ENCODE results near the gene CILP.
"Not testable (repeated sequence)": the region's sequence is repeated elsewhere in the genome, so short reads cannot be mapped to it uniquely, and the experiment has no call there.

CILP gene, protein sequence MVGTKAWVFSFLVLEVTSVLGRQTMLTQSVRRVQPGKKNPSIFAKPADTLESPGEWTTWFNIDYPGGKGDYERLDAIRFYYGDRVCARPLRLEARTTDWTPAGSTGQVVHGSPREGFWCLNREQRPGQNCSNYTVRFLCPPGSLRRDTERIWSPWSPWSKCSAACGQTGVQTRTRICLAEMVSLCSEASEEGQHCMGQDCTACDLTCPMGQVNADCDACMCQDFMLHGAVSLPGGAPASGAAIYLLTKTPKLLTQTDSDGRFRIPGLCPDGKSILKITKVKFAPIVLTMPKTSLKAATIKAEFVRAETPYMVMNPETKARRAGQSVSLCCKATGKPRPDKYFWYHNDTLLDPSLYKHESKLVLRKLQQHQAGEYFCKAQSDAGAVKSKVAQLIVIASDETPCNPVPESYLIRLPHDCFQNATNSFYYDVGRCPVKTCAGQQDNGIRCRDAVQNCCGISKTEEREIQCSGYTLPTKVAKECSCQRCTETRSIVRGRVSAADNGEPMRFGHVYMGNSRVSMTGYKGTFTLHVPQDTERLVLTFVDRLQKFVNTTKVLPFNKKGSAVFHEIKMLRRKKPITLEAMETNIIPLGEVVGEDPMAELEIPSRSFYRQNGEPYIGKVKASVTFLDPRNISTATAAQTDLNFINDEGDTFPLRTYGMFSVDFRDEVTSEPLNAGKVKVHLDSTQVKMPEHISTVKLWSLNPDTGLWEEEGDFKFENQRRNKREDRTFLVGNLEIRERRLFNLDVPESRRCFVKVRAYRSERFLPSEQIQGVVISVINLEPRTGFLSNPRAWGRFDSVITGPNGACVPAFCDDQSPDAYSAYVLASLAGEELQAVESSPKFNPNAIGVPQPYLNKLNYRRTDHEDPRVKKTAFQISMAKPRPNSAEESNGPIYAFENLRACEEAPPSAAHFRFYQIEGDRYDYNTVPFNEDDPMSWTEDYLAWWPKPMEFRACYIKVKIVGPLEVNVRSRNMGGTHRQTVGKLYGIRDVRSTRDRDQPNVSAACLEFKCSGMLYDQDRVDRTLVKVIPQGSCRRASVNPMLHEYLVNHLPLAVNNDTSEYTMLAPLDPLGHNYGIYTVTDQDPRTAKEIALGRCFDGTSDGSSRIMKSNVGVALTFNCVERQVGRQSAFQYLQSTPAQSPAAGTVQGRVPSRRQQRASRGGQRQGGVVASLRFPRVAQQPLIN

DNA sequence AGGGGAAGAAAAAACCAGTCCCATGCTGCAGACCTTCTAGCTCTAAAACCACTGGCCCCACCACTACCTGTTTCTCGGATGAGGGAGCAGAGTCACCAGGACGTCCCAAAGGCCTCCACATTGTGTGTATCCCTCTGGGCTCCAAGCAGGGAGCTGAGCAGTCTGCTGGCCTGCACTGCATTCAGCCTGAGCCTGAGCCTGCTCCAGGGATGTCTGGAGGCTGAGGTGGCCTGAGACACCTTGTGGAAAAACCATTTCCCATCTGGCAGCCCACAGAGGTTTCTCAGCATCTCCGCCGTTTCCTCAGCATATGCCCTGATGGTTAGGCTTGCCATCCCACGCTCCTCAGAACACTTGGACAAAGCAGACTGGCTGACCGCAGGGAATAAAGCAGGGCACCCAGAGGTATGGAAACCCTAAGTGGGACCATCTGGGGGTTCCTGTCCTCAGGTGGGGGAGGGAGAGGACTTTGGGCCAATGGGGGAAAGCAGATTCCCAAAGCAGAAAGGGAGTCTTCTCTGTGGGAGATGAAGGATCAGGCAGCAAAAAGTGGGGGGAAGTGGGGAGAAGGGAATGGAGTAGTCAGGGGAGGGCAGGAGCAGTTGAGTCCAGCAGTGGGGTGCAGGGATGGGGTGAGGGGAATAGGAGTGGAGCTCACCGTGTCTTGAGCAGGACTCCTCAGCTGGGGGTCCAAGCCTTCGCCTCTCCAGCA is at the start of gene CILP:
CILP (minus strand) TSS at position 704 of the 712 bp plus-strand sequence. CDS start 1,718 bp downstream, outside the sequence.
- no peak for DNase-seq

GRCh38 chr15:65260968-65261367 is 49.7 kb upstream of the CILP start:
- no peak for DNase-seq

DNA sequence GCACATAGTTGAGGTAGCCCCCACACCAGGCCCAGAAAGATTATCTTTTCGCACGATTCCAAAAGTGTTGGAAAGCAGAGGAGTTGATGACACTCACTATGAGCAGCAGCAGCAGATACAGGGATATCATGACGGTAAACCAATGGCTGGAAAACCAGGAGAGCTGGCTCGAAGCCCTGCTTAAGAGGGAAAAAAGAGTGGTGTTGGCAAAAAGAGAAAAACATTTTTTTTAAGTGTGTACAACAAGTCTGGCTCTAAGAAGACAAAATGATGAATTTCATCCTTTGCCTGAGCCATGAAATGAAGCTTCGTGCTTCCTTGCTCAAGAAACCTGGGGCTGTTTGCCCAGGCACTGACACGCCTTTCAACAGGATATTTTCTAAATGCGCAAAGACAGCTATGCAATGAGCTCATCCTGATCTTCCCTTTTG is 48.1 kb upstream of the CILP start:
- no peak for DNase-seq

- no peak for DNase-seq
These were observed 47.3 kb upstream of the CILP start for GRCh38 chr15:65258375-65259262.

GRCh38 chr15:65255486-65256140 is 44.3 kb upstream of the CILP start:
- no peak for DNase-seq

- no peak for DNase-seq
These were observed 43.5 kb upstream of the CILP start for GRCh38 chr15:65254758-65255157.

- no peak for DNase-seq
These were observed 43.1 kb upstream of the CILP start for GRCh38 chr15:65254356-65254755.

DNA sequence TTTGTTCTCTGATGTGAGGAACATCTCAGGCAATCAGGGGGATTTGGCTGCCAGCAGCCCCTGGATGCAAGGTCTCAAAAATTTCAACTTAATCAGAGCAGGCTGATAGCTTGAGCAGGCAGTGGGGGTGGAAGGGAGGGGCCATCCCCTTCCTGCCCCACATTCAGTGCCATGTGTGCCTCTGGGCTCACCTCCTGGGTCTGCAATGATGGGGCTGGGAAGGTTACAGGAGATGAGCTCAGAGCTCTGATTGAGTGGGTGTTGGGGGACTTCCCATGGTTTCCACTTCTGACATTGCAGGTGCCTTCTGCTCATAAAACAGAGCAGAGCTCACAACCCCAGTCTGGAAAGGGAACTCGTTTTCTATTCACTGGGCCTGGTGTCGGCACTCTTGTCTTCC is 38.4 kb upstream of the CILP start:
- no peak for DNase-seq

DNA sequence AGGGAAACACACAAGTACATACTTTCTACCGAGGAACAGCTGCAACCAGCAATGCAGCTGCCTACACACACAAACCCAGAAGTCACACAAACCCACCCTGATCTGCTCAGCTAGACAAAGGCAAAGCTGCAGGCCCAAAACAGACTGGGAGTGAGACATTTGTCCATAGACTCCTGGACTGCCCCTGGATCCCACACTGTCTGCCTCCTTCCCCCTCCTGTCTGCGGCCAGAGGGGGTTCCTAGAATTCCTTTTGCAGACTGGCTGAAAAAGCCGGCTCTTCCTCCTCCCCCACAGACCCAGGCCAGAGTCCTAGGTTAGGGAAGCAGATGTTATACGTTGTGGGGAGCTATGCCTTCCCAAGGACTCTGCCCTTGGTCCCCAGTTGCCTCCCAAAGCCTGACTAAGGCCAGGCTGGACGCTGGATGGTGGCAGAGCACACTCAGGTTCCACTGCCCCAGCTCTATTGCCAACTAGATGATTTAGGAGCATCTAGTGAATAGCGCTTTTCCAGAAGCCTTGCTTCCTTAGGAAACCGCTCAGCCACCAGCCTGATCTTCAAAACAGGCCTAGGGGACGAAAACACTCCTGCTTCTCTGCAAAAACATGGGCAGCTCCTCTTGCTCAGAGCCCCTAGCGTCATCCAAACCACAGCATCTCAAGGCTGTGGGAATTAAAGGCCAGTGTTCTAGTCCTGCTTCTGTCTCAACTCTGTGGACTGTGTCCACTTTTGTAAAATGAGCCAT is 37.4 kb upstream of the CILP start:
- DNase-seq = no peak

GRCh38 chr15:65246939-65247338 is 35.7 kb upstream of the CILP start:
- no peak for DNase-seq

- DNase-seq = no peak
These were observed 34.9 kb upstream of the CILP start for GRCh38 chr15:65246026-65246714.

DNA sequence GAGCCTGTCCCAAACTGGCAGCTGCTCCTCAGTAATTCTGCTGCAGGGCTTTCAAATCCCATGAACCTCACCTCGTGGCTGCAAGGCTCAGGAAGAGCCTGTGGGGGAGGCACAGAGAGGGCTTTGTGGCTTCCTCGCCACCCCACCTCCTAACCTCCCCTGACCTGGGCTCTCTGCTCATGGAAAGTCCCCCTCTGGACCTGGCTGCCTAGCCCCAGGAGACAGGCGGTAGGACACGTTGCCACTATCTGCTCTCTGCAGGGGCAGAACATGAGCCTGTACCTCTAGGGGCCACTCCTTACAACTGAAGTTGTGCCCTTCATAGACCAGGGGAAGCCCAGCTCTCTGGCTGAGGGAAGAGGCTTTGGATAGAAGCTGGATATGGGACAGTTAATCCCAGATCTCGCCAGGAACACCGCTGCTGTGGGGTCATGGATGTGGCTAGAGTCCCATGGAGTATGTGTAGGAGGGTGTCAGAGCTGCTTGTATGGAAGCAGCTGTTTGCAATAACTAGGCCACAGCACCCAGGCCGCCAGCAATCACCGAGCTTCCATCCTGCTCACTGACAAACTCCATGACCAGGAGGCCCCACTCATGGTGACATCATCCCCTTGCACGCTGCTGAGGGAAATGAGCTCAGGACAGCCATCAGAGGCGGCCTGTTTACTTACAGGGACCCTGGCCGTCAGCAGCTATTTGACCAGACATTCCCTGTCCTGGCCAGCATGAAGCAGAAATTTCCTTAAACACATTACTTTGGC is 34.0 kb upstream of the CILP start:
- no peak for DNase-seq

- no peak for DNase-seq
These were observed 33.4 kb upstream of the CILP start for GRCh38 chr15:65244638-65245037.

GRCh38 chr15:65236443-65236842 is 25.2 kb upstream of the CILP start:
- not testable (repeated sequence) for DNase-seq

GRCh38 chr15:65233696-65234095 is 22.4 kb upstream of the CILP start:
- DNase-seq = no peak

DNA sequence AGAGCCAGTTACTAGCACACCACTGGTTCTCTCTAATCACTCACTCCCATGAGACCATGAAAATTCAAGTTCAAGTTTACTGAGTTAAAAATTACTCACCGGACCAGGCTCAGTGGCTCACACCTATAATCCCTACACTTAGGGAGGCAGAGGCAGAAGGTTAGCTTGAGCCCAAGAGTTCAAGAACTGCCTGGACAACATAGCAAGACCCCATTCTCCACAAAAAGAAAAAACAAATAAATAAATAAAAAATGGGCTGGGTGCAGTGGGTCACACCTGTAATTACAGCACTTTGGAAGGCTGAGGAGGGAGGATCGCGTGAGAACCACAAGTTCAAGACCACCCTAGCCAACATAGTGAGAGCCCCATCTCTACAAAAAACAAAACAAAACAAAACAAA is 21.2 kb upstream of the CILP start:
- DNase-seq = no peak

GRCh38 chr15:65231306-65231705 is 20.0 kb upstream of the CILP start:
- no peak for DNase-seq

DNA sequence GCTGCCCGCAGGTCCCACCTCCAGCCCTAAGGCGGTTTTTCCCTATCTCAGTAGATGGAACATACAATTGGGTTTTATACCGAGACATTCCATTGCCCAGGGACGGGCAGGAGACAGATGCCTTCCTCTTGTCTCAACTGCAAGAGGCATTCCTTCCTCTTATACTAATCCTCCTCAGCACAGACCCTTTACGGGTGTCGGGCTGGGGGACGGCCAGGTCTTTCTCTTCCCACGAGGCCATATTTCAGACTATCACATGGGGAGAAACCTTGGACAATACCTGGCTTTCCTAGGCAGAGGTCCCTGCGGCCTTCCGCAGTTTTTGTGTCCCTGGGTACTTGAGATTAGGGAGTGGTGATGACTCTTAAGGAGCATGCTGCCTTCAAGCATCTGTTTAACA is 15.6 kb upstream of the CILP start:
- DNase-seq = not testable (repeated sequence)

GRCh38 chr15:65226221-65226620 is 14.9 kb upstream of the CILP start:
- DNase-seq = no peak

All from SW 1271 (cell line).